Smooth muscle cell (in vitro differentiated cells): Measurements from ENCODE around the gene TEX9. TPM values are rescaled to one million over a fixed set of nuclear protein-coding genes. Genes with fewer than 3 reads are reported as not detected.

Source experiments
- DNase-seq: peaks from one replicate; lab custom pipeline; 2025; ENCODE audit not compliant: unreplicated experiment; lab: John Stamatoyannopoulos, UW
- H2AFZ ChIP-seq: fragments of 200-600 bp; sonication (generic); 2 replicates; pipeline ENCODE4 v1.6.0; 2016; ENCODE audit warnings: antibody characterized with exemption, low read depth, mild to moderate bottlenecking
- H3F3A ChIP-seq: fragments of 200-600 bp; sonication (generic); 2 replicates; pipeline ENCODE4 v1.6.0; 2017; ENCODE audit warnings: antibody characterized with exemption, low read depth
- H3K27ac ChIP-seq: fragments of 200-600 bp; sonication (generic); 2 replicates; pipeline ENCODE4 v1.5.1; 2016; ENCODE audit warnings: low read depth, mild to moderate bottlenecking
- H3K27me3 ChIP-seq: fragments of 200-600 bp; sonication (generic); 2 replicates; pipeline ENCODE4 v1.6.1; 2016; ENCODE audit warnings: low read depth, mild to moderate bottlenecking
- H3K36me3 ChIP-seq: fragments of 200-600 bp; sonication (generic); 2 replicates; pipeline ENCODE4 v1.5.1; 2016; ENCODE audit warnings: low read depth
- H3K4me1 ChIP-seq: fragments of 200-600 bp; sonication (generic); 2 replicates; pipeline ENCODE4 v1.5.1; 2016; ENCODE audit warnings: low read depth
- H3K4me2 ChIP-seq: fragments of 200-600 bp; sonication (generic); 2 replicates; pipeline ENCODE4 v1.6.0; 2016; ENCODE audit warnings: mild to moderate bottlenecking
- H3K4me3 ChIP-seq: fragments of 200-600 bp; sonication (generic); 2 replicates; pipeline ENCODE4 v1.5.1; 2016; ENCODE audit warnings: mild to moderate bottlenecking
- H3K79me2 ChIP-seq: fragments of 200-600 bp; sonication (generic); 2 replicates; pipeline ENCODE4 v1.6.0; 2016; ENCODE audit warnings: low read depth, mild to moderate bottlenecking
- H3K9ac ChIP-seq: fragments of 200-600 bp; sonication (generic); 2 replicates; pipeline ENCODE4 v1.6.0; 2016; ENCODE audit warnings: low read depth
- H3K9me3 ChIP-seq: fragments of 200-600 bp; sonication (generic); replicated peaks from 2 replicates; pipeline ENCODE4 v1.5.1; 2016; ENCODE audit warnings: low read depth
- H4K20me1 ChIP-seq: fragments of 200-600 bp; sonication (generic); 2 replicates; pipeline ENCODE4 v1.6.0; 2016; ENCODE audit warnings: low read depth
- CTCF ChIP-seq: fragments of 200-600 bp; sonication (generic); IDR thresholded peaks from 2 replicates; pipeline ENCODE4 v1.5.1; 2017; ENCODE audit warnings: borderline replicate concordance, mild to moderate bottlenecking, antibody characterized with exemption; ENCODE audit not compliant: insufficient read depth, poor library complexity, severe bottlenecking
- WGBS: methylation state at CpG from one replicate; pipeline ENCODE4 v1.1.7; 2016; ENCODE audit warnings: low lambda C conversion rate; 5-methylcytosine and 5-hydroxymethylcytosine counted together
- polyA plus RNA-seq: library from polyadenylated mRNA; unstranded; fragments of >200 nt; fragmentation: Nextera tagmentation; extraction: Ambion mirVana; gene quantifications from 2 replicates; pipeline ENCODE4 v1.2.1, GENCODE V29; 2016
- total RNA-seq: library from RNA; depleted of rRNA; stranded (reverse); fragments of >200 nt; gene quantifications from 2 replicates; pipeline ENCODE4 v1.2.3, GENCODE V29; 2014

TEX9 gene
- total and polyA plus RNA-seq, 2 experiments from 2014 or later: 4.0 to 5.3 TPM

- H3K27ac ChIP-seq: no peak overlapping the region
- H4K20me1 ChIP-seq: no peaks in the 10 kb centered on the region
- H3K27me3 ChIP-seq: no peaks in the 10 kb centered on the region
- no peak overlapping the region for H2AFZ ChIP-seq
- H3K4me2 ChIP-seq: no peak overlapping the region
- H3K9me3 ChIP-seq: no peaks in the 10 kb centered on the region
- H3K9ac ChIP-seq: no peak overlapping the region
- H3F3A ChIP-seq: no peaks in the 10 kb centered on the region
- H3K36me3 ChIP-seq: peaks cover 8% of the 10 kb centered on the region
- no peaks in the 10 kb centered on the region for H3K79me2 ChIP-seq
- DNase-seq: no peak
- TF ChIP-seq CTCF: no peak
- H3K4me1 ChIP-seq: no peaks in the 10 kb centered on the region
- H3K4me3 ChIP-seq: no peak overlapping the region
These were observed 60.0 kb downstream of the TEX9 start for GRCh38 chr15:56425276-56425675.

- TF ChIP-seq CTCF: no peak
- no peaks in the 10 kb centered on the region for H3F3A ChIP-seq
- H3K27ac ChIP-seq: no peak overlapping the region
- H3K4me2 ChIP-seq: no peak overlapping the region
- H4K20me1 ChIP-seq: no peaks in the 10 kb centered on the region
- WGBS: 100% methylated on average over 1 of the region's 1 CpG
- H3K4me3 ChIP-seq: no peak overlapping the region
- no peaks in the 10 kb centered on the region for H3K79me2 ChIP-seq
- no peak overlapping the region for H2AFZ ChIP-seq
- H3K9me3 ChIP-seq: no peaks in the 10 kb centered on the region
- no peaks in the 10 kb centered on the region for H3K4me1 ChIP-seq
- peaks cover 8% of the 10 kb centered on the region for H3K36me3 ChIP-seq
- no peak for DNase-seq
- H3K27me3 ChIP-seq: no peaks in the 10 kb centered on the region
- no peak overlapping the region for H3K9ac ChIP-seq
These were observed 60.8 kb downstream of the TEX9 start for GRCh38 chr15:56425976-56426375.

GRCh38 chr15:56428821-56429458 is 63.7 kb downstream of the TEX9 start:
- Histone ChIP-seq H2AFZ (no peak overlapping the region), H3K27me3 (no peaks in the 10 kb centered on the region), H3K4me3 (no peak overlapping the region), H3K9ac (no peak overlapping the region), H3F3A (no peaks in the 10 kb centered on the region), H3K4me1 (no peaks in the 10 kb centered on the region), H3K79me2 (no peaks in the 10 kb centered on the region), H4K20me1 (no peaks in the 10 kb centered on the region), H3K4me2 (no peak overlapping the region), H3K36me3 (peaks cover 8% of the 10 kb centered on the region), H3K27ac (no peak overlapping the region), H3K9me3 (no peaks in the 10 kb centered on the region)
- DNase-seq: no peak
- TF ChIP-seq CTCF: peak; percentile 54
- 7% methylated on average over 2 of the region's 2 CpGs for WGBS

GRCh38 chr15:56432304-56432703 is 67.1 kb downstream of the TEX9 start:
- Histone ChIP-seq H4K20me1 (no peaks in the 10 kb centered on the region), H3K36me3 (no peaks in the 10 kb centered on the region), H3K4me2 (no peak overlapping the region), H3K9me3 (no peaks in the 10 kb centered on the region), H3K79me2 (no peaks in the 10 kb centered on the region), H3F3A (no peaks in the 10 kb centered on the region), H2AFZ (no peak overlapping the region), H3K9ac (no peak overlapping the region), H3K27me3 (no peaks in the 10 kb centered on the region), H3K27ac (no peak overlapping the region), H3K4me1 (no peaks in the 10 kb centered on the region), H3K4me3 (no peak overlapping the region)
- TF ChIP-seq CTCF: no peak
- no peak for DNase-seq
- WGBS: 93% methylated on average over 5 of the region's 5 CpGs
